GM19239 (cell line): ENCODE results near the gene USP2.

Source experiments
- DNase-seq: peaks from one replicate; pipeline ENCODE4 v3.0.0; 2011; ENCODE audit warnings: low spot score; ENCODE audit not compliant: insufficient read length
- FAIRE-seq: peaks from 2 replicates; lab custom pipeline; 2011; peaks lifted over from hg19 to GRCh38; lab: Jason Lieb, UNC

Gene USP2

DNA sequence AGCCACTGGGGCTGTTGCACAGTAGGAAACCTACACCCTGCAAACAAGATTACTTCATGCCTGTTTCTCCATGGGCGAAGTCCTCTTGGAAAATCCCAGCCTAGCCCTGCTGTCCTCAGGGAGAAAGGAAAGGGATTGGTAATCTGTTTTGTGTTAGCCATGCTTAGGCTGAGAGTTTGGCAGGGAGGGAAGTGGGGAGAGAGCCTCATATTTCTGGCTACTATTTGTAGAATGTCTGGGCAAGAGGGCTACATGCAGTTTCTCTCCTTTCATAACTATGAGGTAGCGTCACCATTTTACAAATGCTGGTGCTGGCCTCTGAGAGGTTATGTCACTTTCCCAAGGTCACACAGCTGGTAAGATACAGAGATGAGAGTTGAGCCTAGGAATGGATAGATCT, 34.2 kb downstream of the USP2 start:
- FAIRE-seq (no peak), DNase-seq (no peak)

- no peak for FAIRE-seq
These were observed 34.9 kb downstream of the USP2 start, which contains the start of gene MFRP for GRCh38 chr11:119346605-119347004. Gene MFRP, minus strand, starts transcription at chr11:119346705. Its CDS starts 192 bp downstream, at chr11:119346513.

GRCh38 chr11:119345685-119346084, 35.8 kb downstream of the USP2 start:
- no peak for FAIRE-seq
- DNase-seq = no peak

More at GRCh38 chr11:119346605-119347004, 34.9 kb downstream of the USP2 start, which contains the start of gene MFRP:
- no peak for DNase-seq

- no peak for FAIRE-seq
- no peak for DNase-seq
These were observed 37.0 kb downstream of the USP2 start for GRCh38 chr11:119344291-119345010.

- FAIRE-seq (no peak), DNase-seq (no peak)
These were observed 37.8 kb downstream of the USP2 start for GRCh38 chr11:119343726-119344125.

DNA sequence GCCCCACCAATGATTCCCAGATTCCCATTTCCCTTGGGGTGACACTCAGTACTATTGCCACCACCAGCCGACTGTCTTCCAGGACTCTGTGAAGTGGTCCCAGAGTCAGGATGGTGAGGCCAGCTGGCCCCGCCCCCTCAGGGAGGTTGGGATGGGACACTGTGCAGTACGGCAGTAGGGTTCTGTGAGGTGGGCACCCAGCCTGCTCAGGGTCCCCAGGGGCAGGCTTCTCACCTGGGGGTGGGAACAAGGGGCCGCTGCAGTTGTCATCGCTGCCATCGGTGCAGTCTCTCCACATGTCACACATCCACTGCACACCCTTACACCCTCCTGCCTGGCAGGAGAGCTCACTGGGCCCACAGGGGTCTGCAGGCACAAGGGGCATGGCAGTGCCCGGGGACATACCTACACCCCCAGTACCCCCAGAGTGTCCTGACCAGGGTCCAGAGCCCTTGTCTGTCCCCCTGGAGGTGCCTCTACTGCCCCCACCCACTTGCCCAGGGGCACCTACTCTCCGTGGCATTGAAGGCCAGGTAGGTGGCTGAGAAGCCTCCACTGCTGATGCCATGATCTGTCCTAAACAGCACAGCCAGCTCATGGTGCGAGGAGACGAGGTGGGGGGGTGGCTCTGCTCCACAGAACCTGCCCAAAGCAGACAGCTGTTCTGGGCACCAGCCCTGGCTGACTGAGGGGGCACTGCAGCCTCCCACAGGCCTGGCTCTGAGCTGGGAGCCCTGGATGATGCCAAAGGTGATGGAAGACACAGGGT, 38.9 kb downstream of the USP2 start:
- FAIRE-seq (no peak), DNase-seq (no peak)

GRCh38 chr11:119342023-119342300, 39.5 kb downstream of the USP2 start:
- DNase-seq = no peak
- no peak for FAIRE-seq

DNA sequence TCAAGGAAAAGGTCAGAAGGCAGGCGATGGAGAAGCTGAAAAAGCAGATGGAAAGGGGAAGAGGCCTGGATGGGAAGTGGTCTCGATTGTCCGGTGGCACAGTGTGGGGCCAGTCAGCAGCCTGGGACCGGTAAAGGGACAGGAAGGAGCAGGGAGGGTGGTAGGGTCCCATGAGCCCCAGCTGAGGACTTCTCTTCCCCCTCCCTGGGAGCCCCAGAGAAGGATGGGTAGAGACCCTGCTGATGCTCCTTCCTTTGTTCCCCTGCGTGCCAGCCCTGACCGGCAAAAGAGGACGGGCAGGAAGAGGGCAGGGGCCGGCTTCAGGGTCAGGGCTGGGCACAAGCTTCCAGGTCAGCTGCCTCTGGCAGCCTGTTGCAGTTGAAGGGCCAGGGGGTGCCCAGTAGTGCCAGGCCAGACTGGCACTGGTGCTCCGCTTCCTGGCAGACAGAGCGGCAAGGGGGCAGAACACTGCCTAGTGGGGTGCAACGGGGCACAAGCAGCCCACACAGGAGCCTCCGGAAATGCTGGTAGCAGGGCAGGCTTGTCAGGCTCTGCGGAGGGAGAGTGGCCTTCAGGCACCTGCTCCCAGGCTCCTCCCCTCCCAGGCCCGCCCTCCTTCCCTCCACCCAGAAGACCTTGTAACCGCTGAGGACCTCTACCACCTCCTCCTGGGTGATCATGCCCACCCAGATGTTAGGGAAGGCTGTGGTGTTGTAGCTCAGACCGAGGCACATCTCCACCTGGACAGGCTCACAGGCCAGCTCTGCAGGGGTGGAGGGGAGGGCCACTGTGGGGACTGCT, 40.1 kb downstream of the USP2 start:
- DNase-seq (no peak), FAIRE-seq (no peak)

GRCh38 chr11:119340335-119341221, 40.9 kb downstream of the USP2 start, which contains the start of gene C1QTNF5:
Gene C1QTNF5, minus strand, starts transcription at chr11:119340883. Its CDS starts 486 bp downstream, at chr11:119340397.
- no peak for FAIRE-seq
- DNase-seq = no peak

GRCh38 chr11:119339589-119340334, 41.7 kb downstream of the USP2 start:
- no peak for FAIRE-seq
- DNase-seq = no peak

DNA sequence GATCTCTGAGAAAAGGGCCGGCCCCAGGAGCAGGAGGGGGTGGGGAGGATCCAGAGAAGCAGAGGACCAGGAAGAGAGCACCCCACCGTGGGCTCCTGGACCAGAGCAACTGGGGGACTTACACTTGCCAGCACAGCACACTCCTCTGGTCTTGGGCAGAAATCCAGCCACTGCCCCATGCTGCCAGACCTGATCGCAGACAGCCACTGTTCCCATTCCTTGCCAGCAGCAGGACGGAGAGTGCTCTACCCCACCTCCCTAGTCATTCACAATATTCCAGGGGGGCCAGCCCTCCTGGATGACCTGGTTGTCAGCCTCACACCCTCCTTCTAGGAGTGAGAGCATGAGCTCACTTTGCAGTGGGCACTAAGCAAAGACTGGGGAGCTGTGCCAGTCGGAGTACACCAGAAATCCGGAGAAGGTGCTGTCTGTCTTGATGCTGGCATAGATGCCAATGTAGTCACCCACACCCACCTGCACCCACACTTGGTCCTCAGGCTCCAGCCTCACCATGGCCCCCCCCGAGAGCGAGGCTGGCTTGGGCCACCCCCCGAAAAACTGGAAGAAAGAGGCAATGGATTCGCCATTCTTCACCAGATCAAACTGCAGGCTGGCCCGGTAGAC, 42.4 kb downstream of the USP2 start:
- DNase-seq (no peak), FAIRE-seq (no peak)

- FAIRE-seq (peak; percentile 21), DNase-seq (peak; percentile 79)
These were observed 43.1 kb downstream of the USP2 start for GRCh38 chr11:119338318-119338890.

- DNase-seq (no peak), FAIRE-seq (no peak)
These were observed 43.7 kb downstream of the USP2 start for GRCh38 chr11:119337581-119338317.

DNA sequence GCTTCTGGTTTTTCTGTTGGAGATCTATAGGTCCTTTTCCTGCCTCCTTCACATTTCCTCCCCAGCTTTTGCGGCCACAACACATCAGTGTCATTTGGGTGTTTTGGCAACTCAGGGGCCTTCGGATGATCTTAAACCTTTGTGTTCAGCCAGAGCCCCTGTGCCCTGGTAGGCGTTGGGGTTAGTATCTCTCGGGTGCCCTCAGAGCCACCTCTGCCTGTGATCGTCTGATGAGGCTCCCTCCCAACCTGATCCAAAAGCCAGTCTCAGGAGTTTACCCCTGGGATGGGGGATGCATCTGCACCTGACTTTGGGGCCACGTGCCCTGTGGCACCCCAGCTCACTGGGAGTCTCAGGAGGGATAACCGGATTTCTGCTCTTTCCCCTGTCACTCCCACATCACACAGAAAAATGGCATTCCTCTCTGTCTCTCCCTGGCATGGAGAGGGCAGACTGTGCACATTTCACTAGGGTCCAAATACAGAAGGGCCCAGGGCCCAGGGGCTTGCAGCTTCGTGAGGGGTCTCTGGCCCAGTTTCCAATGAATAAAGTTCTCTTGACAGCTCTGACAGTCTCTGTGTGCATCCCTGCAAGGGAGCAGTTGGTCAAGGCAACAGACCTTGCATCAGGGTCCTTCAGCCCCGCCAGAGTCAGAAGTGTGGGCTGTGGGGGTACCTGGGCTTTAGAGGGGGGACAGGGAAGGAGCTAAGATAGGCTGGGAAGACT, 44.6 kb downstream of the USP2 start:
- DNase-seq (no peak), FAIRE-seq (no peak)

GRCh38 chr11:119335655-119336543, 45.6 kb downstream of the USP2 start:
- DNase-seq = no peak
- no peak for FAIRE-seq

DNA sequence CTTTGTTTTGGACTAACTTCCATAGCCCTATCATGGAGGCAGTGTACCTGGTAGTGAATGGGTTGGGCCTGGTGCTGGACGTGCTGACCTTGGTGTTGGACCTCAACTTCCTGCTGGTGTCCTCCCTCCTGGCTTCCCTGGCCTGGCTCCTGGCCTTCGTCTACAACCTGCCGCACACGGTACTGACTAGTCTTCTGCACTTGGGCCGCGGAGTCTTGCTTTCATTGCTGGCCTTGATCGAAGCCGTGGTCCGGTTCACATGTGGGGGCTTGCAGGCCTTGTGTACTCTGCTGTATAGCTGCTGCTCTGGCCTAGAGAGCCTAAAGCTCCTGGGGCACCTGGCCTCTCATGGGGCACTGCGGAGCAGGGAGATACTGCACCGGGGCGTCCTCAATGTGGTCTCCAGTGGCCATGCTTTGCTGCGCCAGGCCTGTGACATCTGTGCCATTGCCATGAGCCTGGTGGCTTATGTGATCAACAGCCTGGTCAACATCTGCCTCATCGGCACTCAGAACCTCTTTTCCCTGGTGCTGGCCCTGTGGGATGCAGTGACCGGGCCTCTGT, 46.3 kb downstream of the USP2 start:
- FAIRE-seq (no peak), DNase-seq (no peak)
